Keratinocyte (primary cell): Measurements from ENCODE around the gene CGREF1. TPM values are rescaled to one million over a fixed set of nuclear protein-coding genes. Genes with fewer than 3 reads are reported as not detected.

Experiments
- DNase-seq: peaks from one replicate; pipeline ENCODE4 v3.0.0-alpha.2; 2011; ENCODE audit warnings: low read depth, missing footprints, low spot score
- FAIRE-seq: peaks from 2 replicates; lab custom pipeline; 2011; peaks lifted over from hg19 to GRCh38; lab: Jason Lieb, UNC
- H2AFZ ChIP-seq: 2 replicates; pipeline ENCODE4 v1.6.0; 2012; ENCODE audit warnings: low read length, control low read depth, inconsistent platforms; ENCODE audit not compliant: control insufficient read depth
- H3K27ac ChIP-seq: 2 replicates; pipeline ENCODE4 v1.5.1; 2011; ENCODE audit warnings: low read length; ENCODE audit not compliant: control insufficient read depth, insufficient read depth
- H3K27me3 ChIP-seq: 3 replicates; pipeline ENCODE4 v1.6.0; 2011; ENCODE audit warnings: low read length; ENCODE audit not compliant: control insufficient read depth, insufficient read depth; ENCODE audit errors: extremely low read depth
- H3K36me3 ChIP-seq, 2 experiments: 2 replicates in 1 of 2; 3 replicates in 1 of 2; pipeline ENCODE4 v1.5.1; 2011; ENCODE audit warnings: low read length in 2 of 2, mild to moderate bottlenecking in 1 of 2; ENCODE audit not compliant: control insufficient read depth in 2 of 2, insufficient read depth in 2 of 2; ENCODE audit errors: extremely low read depth in 1 of 2
- H3K4me1 ChIP-seq: 3 replicates; pipeline ENCODE4 v1.5.1; 2011; ENCODE audit warnings: low read length; ENCODE audit not compliant: control insufficient read depth, insufficient read depth; ENCODE audit errors: extremely low read depth
- H3K4me2 ChIP-seq: 3 replicates; pipeline ENCODE4 v1.6.0; 2011; ENCODE audit warnings: low read depth, low read length; ENCODE audit not compliant: control insufficient read depth, insufficient read depth; ENCODE audit errors: extremely low read depth
- H3K4me3 ChIP-seq, 3 experiments: fragments of 200-600 bp in 1 of 3; sonication (generic) in 1 of 3; 2 replicates in 2 of 3; 3 replicates in 1 of 3; pipeline ENCODE4 v1.5.1; 2011 to 2016; ENCODE audit warnings: low read length in 3 of 3, mild to moderate bottlenecking in 3 of 3, control low read depth in 2 of 3, inconsistent platforms in 1 of 3, low read depth in 1 of 3, mixed read lengths in 1 of 3, mixed run types in 1 of 3, moderate library complexity in 1 of 3; ENCODE audit not compliant: control insufficient read depth in 2 of 3, insufficient read depth in 2 of 3; ENCODE audit errors: extremely low read depth in 1 of 3
- H3K79me2 ChIP-seq: 2 replicates; pipeline ENCODE4 v1.6.0; 2012; ENCODE audit warnings: low read length; ENCODE audit not compliant: control insufficient read depth, insufficient read depth
- H3K9ac ChIP-seq: 3 replicates; pipeline ENCODE4 v1.6.0; 2011; ENCODE audit warnings: low read length; ENCODE audit not compliant: control insufficient read depth, insufficient read depth; ENCODE audit errors: extremely low read depth
- H3K9me1 ChIP-seq: 3 replicates; pipeline ENCODE4 v1.6.0; 2011; ENCODE audit warnings: low read length; ENCODE audit not compliant: control insufficient read depth, insufficient read depth; ENCODE audit errors: extremely low read depth
- H3K9me3 ChIP-seq: 2 replicates; pipeline ENCODE4 v1.5.1; 2012; ENCODE audit warnings: low read depth, low read length; ENCODE audit not compliant: control insufficient read depth
- H4K20me1 ChIP-seq: 3 replicates; pipeline ENCODE4 v1.6.0; 2011; ENCODE audit warnings: low read length; ENCODE audit not compliant: control insufficient read depth, insufficient read depth; ENCODE audit errors: extremely low read depth
- EZH2 ChIP-seq: IDR thresholded peaks from one replicate; pipeline ENCODE4 v1.6.1; 2012; ENCODE audit warnings: inconsistent platforms, mild to moderate bottlenecking, low read length, moderate library complexity
- dilution Hi-C: fragments of 300-500 bp; cut with MboI; formaldehyde crosslinking; loops from one replicate; pipeline ENCODE4 v1.7.0; 2020; ENCODE audit warnings: low sequenced_read_pairs; ENCODE audit not compliant: extremely low pct_ligation_motif_present
- polyA plus RNA-seq, 5 experiments: library from polyadenylated mRNA; depleted of rRNA in 3 of 5; stranded (reverse) in 3 of 5; stranded (forward) in 1 of 5; unstranded in 1 of 5; fragments of >200 nt; gene quantifications; 1 replicate in 1 of 5; 2 replicates in 3 of 5; 3 replicates in 1 of 5; pipeline versions ENCODE4 v1.2.1 to v1.2.3, GENCODE V29; 2011 to 2012; ENCODE audit warnings: missing spikeins in 2 of 5, low read depth in 1 of 5, low replicate concordance in 1 of 5
- TF ChIP-seq, protein P1 (sequence below), 3 experiments: IDR thresholded peaks in 1 of 3; conservative IDR thresholded peaks in 1 of 3; optimal IDR thresholded peaks in 1 of 3; 2 replicates in 2 of 3; 3 replicates in 1 of 3; pipeline versions ENCODE3 to v1.5.1; 2011; ENCODE audit warnings: low read length in 3 of 3, mild to moderate bottlenecking in 3 of 3, moderate library complexity in 2 of 3, control low read depth in 1 of 3, inconsistent platforms in 1 of 3; ENCODE audit not compliant: insufficient read depth in 2 of 3; ENCODE audit errors: extremely low read depth in 1 of 3

Gene CGREF1
- polyA plus RNA-seq, 1 donor (not counting 4 experiments of a cell fraction or from before 2014, with no cell fraction given), result 1.3 TPM

DNA sequence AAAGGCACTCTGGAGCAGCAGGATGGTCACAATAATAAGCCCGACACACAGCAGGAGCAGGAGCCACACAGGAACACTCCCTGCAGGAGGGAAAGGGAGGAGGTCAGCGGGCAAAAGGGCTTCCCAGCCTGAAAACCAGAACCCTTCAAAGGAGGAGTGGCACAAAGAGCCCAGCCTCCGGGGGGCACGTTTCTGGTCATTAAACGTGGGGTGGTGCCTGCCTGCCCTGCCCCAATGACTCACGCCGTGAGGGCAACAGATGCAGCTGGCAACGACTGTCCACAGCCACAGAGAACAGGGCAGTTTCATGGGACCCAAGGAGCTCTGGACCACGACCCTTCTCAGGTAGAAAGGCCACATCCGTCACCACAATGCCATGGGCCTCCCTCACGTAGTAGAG is 12.5 kb upstream of the CGREF1 start:
- Histone ChIP-seq H3K79me2 (peaks cover 20% of the 10 kb centered on the region), H3K9me3 (no peaks in the 10 kb centered on the region), H3K36me3 (peaks cover 20 to 26% of the 10 kb centered on the region in 2 experiments), H3K27ac (no peak overlapping the region), H3K9ac (no peak overlapping the region), H3K4me2 (no peak overlapping the region), H3K27me3 (no peaks in the 10 kb centered on the region), H2AFZ (no peak overlapping the region), H4K20me1 (no peaks in the 10 kb centered on the region), H3K4me3 (no peak overlapping the region), H3K9me1 (no peaks in the 10 kb centered on the region), H3K4me1 (peaks cover 7% of the 10 kb centered on the region)
- DNase-seq, result no peak
- dilution Hi-C loops, result no loop called here
- no peak for TF ChIP-seq EZH2
- TF ChIP-seq, protein P1, sequence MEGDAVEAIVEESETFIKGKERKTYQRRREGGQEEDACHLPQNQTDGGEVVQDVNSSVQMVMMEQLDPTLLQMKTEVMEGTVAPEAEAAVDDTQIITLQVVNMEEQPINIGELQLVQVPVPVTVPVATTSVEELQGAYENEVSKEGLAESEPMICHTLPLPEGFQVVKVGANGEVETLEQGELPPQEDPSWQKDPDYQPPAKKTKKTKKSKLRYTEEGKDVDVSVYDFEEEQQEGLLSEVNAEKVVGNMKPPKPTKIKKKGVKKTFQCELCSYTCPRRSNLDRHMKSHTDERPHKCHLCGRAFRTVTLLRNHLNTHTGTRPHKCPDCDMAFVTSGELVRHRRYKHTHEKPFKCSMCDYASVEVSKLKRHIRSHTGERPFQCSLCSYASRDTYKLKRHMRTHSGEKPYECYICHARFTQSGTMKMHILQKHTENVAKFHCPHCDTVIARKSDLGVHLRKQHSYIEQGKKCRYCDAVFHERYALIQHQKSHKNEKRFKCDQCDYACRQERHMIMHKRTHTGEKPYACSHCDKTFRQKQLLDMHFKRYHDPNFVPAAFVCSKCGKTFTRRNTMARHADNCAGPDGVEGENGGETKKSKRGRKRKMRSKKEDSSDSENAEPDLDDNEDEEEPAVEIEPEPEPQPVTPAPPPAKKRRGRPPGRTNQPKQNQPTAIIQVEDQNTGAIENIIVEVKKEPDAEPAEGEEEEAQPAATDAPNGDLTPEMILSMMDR (optimal IDR thresholded peaks at IDR 0.05 in 1 of 3, IDR thresholded peaks at IDR 0.05 in 1 of 3, conservative IDR thresholded peaks at IDR 0.05 in 1 of 3; ENCODE audit: extremely low read depth in 1 of 3, insufficient read depth in 2 of 3, low read length in 3 of 3), result no peak
- FAIRE-seq, result no peak

DNA sequence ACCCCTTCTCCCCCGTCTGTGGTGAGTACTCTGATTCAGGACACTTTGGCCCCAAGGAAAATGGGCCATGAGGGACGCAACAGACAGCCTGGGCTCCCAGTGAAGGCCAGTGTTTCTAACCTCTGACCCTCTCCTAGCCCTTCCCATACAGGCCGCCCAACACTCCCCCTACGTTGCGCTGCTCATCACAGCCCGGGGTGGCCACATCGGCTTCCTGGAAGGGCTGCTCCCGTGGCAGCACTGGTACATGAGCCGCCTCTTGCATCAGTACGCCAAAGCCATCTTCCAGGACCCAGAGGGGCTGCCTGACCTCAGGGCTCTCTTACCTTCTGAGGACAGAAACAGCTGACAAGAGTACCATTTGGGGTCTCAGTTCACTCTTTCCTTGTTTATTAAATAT is 11.5 kb upstream of the CGREF1 start:
- TF ChIP-seq, protein P1 (optimal IDR thresholded peaks at IDR 0.05 in 1 of 3, IDR thresholded peaks at IDR 0.05 in 1 of 3, conservative IDR thresholded peaks at IDR 0.05 in 1 of 3; ENCODE audit: extremely low read depth in 1 of 3, insufficient read depth in 2 of 3, low read length in 3 of 3), result no peak
- TF ChIP-seq EZH2, result no peak
- Histone ChIP-seq H3K79me2 (peaks cover 20% of the 10 kb centered on the region), H3K4me2 (no peak overlapping the region), H3K9ac (no peak overlapping the region), H3K4me1 (peaks cover 7% of the 10 kb centered on the region), H3K4me3 (no peak overlapping the region), H3K27ac (no peak overlapping the region), H3K9me1 (no peaks in the 10 kb centered on the region), H4K20me1 (no peaks in the 10 kb centered on the region), H3K36me3 (peaks cover 20 to 26% of the 10 kb centered on the region in 2 experiments), H3K9me3 (no peaks in the 10 kb centered on the region), H3K27me3 (no peaks in the 10 kb centered on the region), H2AFZ (no peak overlapping the region)
- FAIRE-seq (no peak), DNase-seq (no peak)
- dilution Hi-C loops, result no loop called here
